Activated CD4-positive, alpha-beta T cell treated with anti-CD3 and anti-CD28 coated beads, Interleukin-2, amount 10 ng/mL, durations not matched to agents 7 days and 5 days (primary cell): ENCODE results near the gene OR2T27. TPM values are rescaled to one million over a fixed set of nuclear protein-coding genes. Genes with fewer than 3 reads are reported as not detected.
"Not testable (repeated sequence)": the region's sequence is repeated elsewhere in the genome, so short reads cannot be mapped to it uniquely, and the experiment has no call there.

ENCODE experiments used
- CTCF ChIA-PET: fragments of 350-600 bp; sonication (Branson Sonifier 250); formaldehyde crosslinking; loops from one replicate; lab custom pipeline; 2021; ENCODE audit warnings: antibody characterized with exemption; lab: Charles Lee
- POLR2A ChIA-PET: fragments of 350-600 bp; sonication (Branson Sonifier 250); formaldehyde crosslinking; loops from one replicate; lab custom pipeline; 2021; ENCODE audit warnings: antibody characterized with exemption; lab: Charles Lee
- DNase-seq: peaks from one replicate; pipeline ENCODE4 v3.0.0-alpha.2; 2020
- H3K27ac Mint-ChIP-seq: one replicate; pipeline ENCODE4 v1.8.0; 2021; ENCODE audit warnings: mild to moderate bottlenecking, moderate library complexity, mixed read lengths
- H3K27me3 Mint-ChIP-seq: one replicate; pipeline ENCODE4 v1.8.0; 2021; ENCODE audit warnings: mixed read lengths
- H3K36me3 Mint-ChIP-seq: one replicate; pipeline ENCODE4 v1.8.0; 2021; ENCODE audit warnings: low read depth, mixed read lengths
- H3K4me1 Mint-ChIP-seq: one replicate; pipeline ENCODE4 v1.8.0; 2021; ENCODE audit warnings: mixed read lengths
- H3K4me3 Mint-ChIP-seq: one replicate; pipeline ENCODE4 v1.8.0; 2021; ENCODE audit warnings: mild to moderate bottlenecking, moderate library complexity, mixed read lengths
- H3K9me3 Mint-ChIP-seq: one replicate; pipeline ENCODE4 v1.8.0; 2021; ENCODE audit warnings: mixed read lengths
- total RNA-seq, 2 experiments: library from RNA; stranded (reverse); gene quantifications; one replicate each; pipeline ENCODE4 v1.2.3, GENCODE V29; 2021

OR2T27 gene, protein sequence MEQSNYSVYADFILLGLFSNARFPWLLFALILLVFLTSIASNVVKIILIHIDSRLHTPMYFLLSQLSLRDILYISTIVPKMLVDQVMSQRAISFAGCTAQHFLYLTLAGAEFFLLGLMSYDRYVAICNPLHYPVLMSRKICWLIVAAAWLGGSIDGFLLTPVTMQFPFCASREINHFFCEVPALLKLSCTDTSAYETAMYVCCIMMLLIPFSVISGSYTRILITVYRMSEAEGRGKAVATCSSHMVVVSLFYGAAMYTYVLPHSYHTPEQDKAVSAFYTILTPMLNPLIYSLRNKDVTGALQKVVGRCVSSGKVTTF
- total RNA-seq, result not detected

DNA sequence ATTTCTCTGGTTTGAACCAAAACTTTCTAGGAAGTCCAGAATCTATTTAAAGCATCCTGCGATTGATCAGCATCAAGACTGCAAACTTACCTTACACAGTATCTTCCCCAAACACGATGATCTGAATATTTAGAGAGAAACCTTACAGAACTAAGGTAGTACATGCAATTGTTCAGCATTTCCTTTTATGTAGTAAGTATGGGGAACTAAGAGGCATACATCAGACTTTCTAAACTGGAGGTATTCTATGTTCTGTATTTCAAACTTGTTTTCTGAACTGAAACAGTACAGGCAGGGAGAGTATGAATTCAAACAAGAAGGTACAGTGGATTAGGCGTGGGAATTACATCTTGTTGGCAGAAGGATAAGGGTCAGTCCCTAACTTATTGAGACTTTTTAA lies at the start of gene OR2T27:
OR2T27 (minus strand) TSS at position 175 of the 400 bp plus-strand sequence. CDS start 4,644 bp downstream, outside the sequence.
- H3K9me3 Mint-ChIP-seq, H3K36me3 Mint-ChIP-seq, POLR2A ChIA-PET, CTCF ChIA-PET, H3K4me3 Mint-ChIP-seq, H3K27me3 Mint-ChIP-seq, H3K27ac Mint-ChIP-seq, H3K4me1 Mint-ChIP-seq, DNase-seq: not testable (repeated sequence)

DNA sequence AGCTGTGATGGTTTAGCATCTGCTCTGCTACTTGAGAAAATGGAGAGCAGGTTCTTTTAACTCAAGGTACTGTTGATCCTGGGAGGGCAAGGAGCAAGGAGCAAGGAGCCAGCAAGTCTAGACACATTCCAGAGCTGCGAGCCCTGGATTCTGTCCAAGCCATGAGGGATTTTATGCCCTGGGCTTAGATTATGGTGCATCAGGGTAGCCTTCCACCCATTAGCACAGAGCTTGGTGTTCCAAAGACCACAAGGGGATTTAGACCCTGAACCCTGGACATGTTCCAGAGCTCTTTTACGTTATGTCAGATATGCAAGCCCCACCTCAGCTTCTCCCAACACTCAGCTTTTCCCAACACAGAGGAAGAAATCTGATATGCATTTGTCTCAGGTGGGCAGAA lies 49.3 kb upstream of the OR2T27 start:
- H3K4me3 Mint-ChIP-seq, result no peak overlapping the region
- POLR2A ChIA-PET, result no interaction called here

DNA sequence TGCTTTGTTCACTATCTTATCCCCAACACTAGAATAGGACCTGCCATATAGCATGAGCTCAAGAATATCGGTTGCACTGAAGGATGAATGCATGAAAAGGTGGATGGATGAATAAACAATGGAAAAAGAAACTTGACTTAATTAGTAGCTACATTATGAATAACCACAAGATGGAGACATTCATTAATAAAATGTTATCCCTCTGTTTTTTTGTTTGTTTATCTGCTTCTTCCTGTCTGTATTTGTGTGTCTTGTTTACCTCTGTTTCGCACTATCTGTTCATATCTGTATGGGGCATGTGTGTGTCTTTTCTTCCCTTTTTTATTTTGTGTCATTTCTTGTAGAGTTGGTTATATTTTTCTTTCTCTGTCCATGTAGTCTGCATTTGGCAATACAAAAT lies 48.3 kb upstream of the OR2T27 start:
- ChIA-PET CTCF (no interaction called here), POLR2A (no interaction called here)
- no peaks in the 10 kb centered on the region for H3K36me3 Mint-ChIP-seq
- no peaks in the 10 kb centered on the region for H3K9me3 Mint-ChIP-seq
- H3K27me3 Mint-ChIP-seq, result peaks cover 4% of the 10 kb centered on the region
- DNase-seq, result no peak
- H3K27ac Mint-ChIP-seq, result no peak overlapping the region
- H3K4me1 Mint-ChIP-seq, result no peaks in the 10 kb centered on the region
- no peak overlapping the region for H3K4me3 Mint-ChIP-seq

More for the DNA sequence above, 49.3 kb upstream of the OR2T27 start:
- Mint-ChIP-seq H3K27me3 (peaks cover 4% of the 10 kb centered on the region), H3K36me3 (no peaks in the 10 kb centered on the region), H3K9me3 (no peaks in the 10 kb centered on the region), H3K27ac (no peak overlapping the region), H3K4me1 (no peaks in the 10 kb centered on the region)
- no peak for DNase-seq
- CTCF ChIA-PET, result interaction anchor here (1.4 kb wide), 1 partner anchor 102 kb away, joined by 4 read pairs; no protein-coding TSS in a partner anchor

DNA sequence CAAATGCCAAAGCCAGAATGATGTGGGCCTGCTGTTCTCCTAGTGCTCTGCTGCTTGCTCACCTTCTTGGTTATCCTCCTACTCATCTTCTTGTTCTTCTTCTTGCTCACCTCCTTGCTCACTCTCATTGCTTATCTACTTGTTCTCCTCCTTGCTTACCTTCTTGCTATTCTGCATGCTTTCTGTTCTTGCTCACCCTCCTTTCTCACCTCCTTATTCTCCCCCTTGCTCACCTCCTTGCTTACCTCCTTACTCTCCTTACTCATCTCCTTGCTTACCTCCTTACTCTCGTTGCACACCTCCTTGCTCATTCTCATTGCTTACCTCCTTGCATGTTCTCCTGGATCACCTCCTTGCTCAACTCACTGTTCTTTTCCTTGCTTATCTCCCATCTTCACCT lies 47.4 kb upstream of the OR2T27 start, which contains the start of gene OR14I1:
OR14I1 (minus strand) TSS at position 53 of the 400 bp plus-strand sequence.
- Mint-ChIP-seq H3K4me3 (no peak within 1 kb of the TSS), H3K4me1 (no peaks in the 10 kb centered on the region), H3K9me3 (no peaks in the 10 kb centered on the region), H3K36me3 (no peaks in the 10 kb centered on the region), H3K27ac (no peak within 1 kb of the TSS), H3K27me3 (peaks cover 4% of the 10 kb centered on the region)
- DNase-seq, result no peak
- CTCF ChIA-PET, result no interaction called here
- POLR2A ChIA-PET, result no interaction called here

DNA sequence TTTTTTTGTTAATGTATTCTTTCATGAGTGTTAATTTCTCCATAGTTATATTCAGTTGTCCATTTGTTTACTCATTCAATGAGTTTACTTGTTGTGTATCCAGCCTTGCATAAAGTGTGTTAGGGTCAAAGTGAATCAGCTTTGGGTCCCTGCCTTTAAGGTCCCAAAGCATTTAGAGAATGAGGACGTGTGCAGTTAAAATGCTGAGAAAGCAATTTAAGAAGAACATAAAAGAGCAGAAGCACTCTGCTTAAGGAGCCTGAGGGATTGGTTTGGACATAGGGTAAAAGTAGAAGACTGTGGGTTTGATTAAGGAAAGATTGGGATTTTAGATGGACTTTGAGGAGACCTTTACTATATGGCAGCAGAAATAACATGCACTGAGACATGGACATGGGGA lies 43.8 kb upstream of the OR2T27 start:
- Mint-ChIP-seq H3K9me3 (no peaks in the 10 kb centered on the region), H3K27me3 (peaks cover 6% of the 10 kb centered on the region), H3K4me3 (no peak overlapping the region), H3K27ac (no peak overlapping the region), H3K36me3 (no peaks in the 10 kb centered on the region), H3K4me1 (no peaks in the 10 kb centered on the region)
- no peak for DNase-seq
- CTCF ChIA-PET, result no interaction called here
- POLR2A ChIA-PET, result no interaction called here

DNA sequence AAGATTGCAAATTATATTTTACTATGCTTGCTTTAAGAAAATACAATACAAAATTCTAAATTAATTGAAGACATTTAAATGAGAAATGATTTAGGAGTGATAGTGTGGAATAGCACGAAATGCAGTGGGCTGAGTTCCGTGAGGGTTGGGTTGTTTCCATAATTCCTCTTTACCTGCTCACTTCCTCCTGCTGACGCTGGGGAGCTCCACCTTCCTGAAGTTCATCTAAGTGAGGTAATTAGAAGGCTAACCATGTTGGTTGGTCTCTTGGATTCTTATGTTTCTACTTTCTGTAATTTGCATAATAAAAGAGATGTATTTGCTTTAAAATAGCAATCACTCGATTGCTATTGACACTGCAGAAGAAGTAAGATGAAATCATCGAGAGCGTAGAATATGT lies 42.6 kb upstream of the OR2T27 start:
- no peak overlapping the region for H3K27ac Mint-ChIP-seq
- H3K4me3 Mint-ChIP-seq, result no peak overlapping the region
- POLR2A ChIA-PET, result no interaction called here
- peaks cover 6% of the 10 kb centered on the region for H3K27me3 Mint-ChIP-seq
- H3K4me1 Mint-ChIP-seq, result no peaks in the 10 kb centered on the region
- H3K36me3 Mint-ChIP-seq, result no peaks in the 10 kb centered on the region
- no peaks in the 10 kb centered on the region for H3K9me3 Mint-ChIP-seq
- DNase-seq, result no peak
- CTCF ChIA-PET, result no interaction called here

DNA sequence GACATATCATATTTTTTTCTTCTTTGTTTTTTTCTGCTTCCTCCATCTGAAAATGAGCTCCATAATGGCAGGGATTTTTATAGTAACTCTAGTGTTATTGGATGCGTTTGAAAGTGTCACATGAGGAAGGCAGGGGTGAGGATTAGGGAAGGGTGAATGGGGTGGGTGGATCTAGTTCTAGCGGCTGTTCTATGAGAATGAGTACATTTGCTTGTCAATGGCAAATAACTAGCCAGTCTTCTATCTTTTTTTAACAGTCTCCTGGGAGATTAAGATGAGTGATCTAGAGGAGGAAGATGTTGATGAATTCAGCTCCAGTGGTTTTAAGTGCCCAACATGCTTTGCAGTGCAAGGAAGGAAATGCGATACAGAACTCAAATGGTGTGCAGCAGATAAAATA lies 41.4 kb upstream of the OR2T27 start:
- peaks cover 4% of the 10 kb centered on the region for H3K9me3 Mint-ChIP-seq
- CTCF ChIA-PET, result no interaction called here
- no peak for DNase-seq
- no peaks in the 10 kb centered on the region for H3K36me3 Mint-ChIP-seq
- no peaks in the 10 kb centered on the region for H3K4me1 Mint-ChIP-seq
- POLR2A ChIA-PET, result no interaction called here
- H3K4me3 Mint-ChIP-seq, result no peak overlapping the region
- peaks cover 3% of the 10 kb centered on the region for H3K27me3 Mint-ChIP-seq
- H3K27ac Mint-ChIP-seq, result no peak overlapping the region

DNA sequence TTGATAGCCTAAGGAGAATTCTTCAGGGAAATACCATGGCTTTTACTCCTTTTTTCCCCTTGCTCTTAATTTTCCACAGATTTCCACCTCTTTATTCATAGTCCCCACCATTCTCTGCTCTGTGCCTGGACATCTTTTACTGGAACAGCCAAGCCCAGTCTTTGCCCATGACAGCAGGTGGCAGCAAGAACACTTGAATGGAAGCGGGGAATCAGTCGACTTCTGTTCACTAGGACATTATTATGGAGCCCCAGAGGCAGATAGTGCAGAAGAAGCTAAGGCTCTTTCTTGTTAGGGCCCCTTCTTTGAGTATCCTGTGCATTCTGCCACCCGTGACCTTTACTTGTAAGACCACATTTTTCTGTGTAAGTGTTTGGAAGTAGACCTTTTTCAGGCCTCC lies 40.9 kb upstream of the OR2T27 start:
- Mint-ChIP-seq H3K36me3 (no peaks in the 10 kb centered on the region), H3K9me3 (peaks cover 5% of the 10 kb centered on the region), H3K4me3 (no peak overlapping the region), H3K27ac (no peak overlapping the region), H3K4me1 (no peaks in the 10 kb centered on the region), H3K27me3 (peaks cover 2% of the 10 kb centered on the region)
- ChIA-PET POLR2A (no interaction called here), CTCF (no interaction called here)
- DNase-seq, result no peak

DNA sequence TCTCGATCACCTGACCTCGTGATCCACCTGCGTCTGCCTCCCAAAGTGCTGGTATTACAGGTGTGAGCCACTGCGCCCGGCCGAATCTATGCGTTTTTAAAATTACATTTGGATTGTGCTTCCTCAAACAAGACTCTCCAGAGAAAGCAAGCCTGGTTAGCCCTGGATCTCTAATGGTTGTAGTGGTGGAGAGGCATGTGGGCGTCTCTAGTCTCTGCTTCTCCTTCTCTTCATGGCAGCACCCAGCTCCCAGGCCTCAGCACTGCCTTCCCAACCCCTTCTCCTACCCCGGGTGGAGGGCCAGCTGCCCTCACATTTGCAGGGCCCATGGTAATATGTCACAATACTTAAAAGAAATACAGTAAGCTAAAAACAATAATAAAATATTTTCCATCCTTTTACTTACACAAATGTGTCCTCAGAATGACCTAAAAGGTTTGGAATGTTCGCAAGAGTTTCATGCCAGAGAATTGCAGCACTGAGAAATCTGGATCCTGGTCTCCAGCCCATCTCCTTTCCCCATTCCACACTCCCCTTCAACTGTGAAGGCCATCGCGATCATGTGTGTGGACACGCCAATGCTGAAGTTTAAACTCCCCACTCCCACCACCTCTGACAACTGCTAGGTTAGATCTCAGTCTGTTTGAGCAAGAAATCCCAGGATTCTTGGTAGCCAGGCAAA lies 40.3 kb upstream of the OR2T27 start:
- no peak for DNase-seq
- ChIA-PET CTCF (no interaction called here), POLR2A (no interaction called here)
- Mint-ChIP-seq H3K4me1 (no peaks in the 10 kb centered on the region), H3K27ac (no peak overlapping the region), H3K27me3 (peaks cover 2% of the 10 kb centered on the region), H3K4me3 (no peak overlapping the region), H3K36me3 (no peaks in the 10 kb centered on the region), H3K9me3 (peaks cover 6% of the 10 kb centered on the region)

DNA sequence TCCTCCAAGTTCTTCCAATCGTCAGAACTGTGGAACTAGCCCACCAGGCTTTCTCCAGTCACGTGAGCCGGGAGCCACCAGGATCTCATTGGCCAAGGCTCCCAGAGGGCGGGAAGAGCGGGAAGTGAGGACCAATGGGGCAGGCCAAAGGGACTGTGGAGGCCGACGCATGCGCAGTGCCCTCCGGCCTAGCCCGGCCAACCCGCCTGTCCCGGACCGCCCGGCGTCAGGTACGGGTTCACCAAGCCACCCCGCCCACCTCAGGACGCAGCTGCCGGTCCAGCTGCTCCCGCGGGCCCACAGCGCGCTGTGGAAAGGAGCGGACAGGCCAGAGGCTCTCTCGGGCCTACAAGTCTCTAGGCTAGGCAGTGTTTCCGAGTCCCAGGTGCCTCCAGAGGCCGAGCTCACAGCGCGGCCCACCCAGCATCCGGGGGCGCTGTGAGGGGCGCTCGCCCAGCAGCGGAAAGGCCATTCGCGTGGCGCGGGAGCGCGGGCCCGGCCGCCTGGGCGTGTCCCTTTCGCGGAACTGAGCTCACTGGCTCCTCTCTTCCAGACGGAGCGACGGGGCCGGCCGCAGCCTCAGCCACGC lies 36.3 kb upstream of the OR2T27 start:
- Mint-ChIP-seq H3K36me3 (no peaks in the 10 kb centered on the region), H3K4me1 (peaks cover 3% of the 10 kb centered on the region), H3K4me3 (no peak overlapping the region), H3K27me3 (peaks cover 2% of the 10 kb centered on the region), H3K9me3 (peaks cover 9% of the 10 kb centered on the region), H3K27ac (no peak overlapping the region)
- DNase-seq, result no peak
- CTCF ChIA-PET, result no interaction called here
- POLR2A ChIA-PET, result no interaction called here

DNA sequence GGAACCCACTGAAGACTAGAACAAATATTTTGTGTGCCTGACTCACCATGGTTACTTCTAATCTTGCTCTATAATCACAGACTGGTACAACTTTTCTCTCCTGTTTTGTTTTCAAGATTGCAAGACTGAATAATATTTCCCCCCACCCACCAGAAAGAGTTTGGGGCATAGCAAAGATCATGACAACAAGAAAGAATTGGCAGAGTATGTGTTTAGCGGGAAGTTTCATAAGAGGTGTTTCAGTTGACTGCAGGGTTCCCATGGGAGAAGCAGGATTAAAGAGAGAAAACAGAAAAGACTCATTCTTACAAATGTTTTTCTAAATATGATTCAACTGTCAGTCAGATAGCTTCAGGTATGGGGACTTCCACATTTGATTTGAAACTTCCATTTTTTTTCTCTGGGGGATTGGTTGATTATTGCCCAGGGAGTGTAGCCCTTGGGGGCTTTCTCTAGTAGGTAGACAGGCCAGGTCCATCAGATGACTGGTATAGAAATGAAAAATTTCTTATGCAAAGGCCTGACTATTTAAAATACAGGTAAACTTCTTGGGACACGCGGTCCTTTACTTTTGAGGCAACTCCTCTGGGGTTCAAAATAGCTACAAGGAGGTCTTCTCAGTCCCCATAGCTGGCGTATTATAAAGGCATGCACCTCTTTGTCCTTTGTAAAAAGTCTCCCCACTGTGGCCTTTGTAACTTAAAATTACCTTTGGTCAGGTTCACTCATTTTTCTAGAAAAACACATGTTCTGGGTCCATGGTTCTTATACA lies 33.4 kb upstream of the OR2T27 start:
- ChIA-PET POLR2A (no interaction called here), CTCF (no interaction called here)
- H3K27ac Mint-ChIP-seq, result no peak overlapping the region
- DNase-seq, result no peak
- no peaks in the 10 kb centered on the region for H3K27me3 Mint-ChIP-seq
- H3K4me1 Mint-ChIP-seq, result peaks cover 3% of the 10 kb centered on the region
- no peaks in the 10 kb centered on the region for H3K36me3 Mint-ChIP-seq
- H3K4me3 Mint-ChIP-seq, result no peak overlapping the region
- H3K9me3 Mint-ChIP-seq, result peaks cover 9% of the 10 kb centered on the region

DNA sequence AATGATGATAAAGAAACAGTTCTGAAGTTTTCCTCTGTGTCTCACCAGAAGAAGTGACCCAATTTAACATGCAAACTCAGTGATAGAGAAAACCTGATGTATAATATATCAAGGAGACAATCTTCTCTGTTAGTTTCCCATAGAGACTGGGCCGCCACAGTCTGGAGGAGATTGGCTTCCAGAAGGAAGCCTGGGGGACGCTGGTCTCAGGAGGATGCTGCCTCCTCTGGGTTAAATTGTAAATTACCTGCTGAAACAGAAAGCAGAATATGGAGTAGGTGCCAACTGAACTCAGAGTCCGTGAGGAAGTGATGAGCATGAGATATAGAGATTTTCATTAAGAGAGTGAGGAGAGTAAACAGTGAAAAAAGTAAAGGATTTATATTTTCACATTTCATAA lies 31.5 kb upstream of the OR2T27 start:
- H3K9me3 Mint-ChIP-seq, result peaks cover 5% of the 10 kb centered on the region
- H3K27ac Mint-ChIP-seq, result no peak overlapping the region
- peak; percentile 27 for DNase-seq
- H3K27me3 Mint-ChIP-seq, result no peaks in the 10 kb centered on the region
- H3K36me3 Mint-ChIP-seq, result no peaks in the 10 kb centered on the region
- H3K4me3 Mint-ChIP-seq, result no peak overlapping the region
- CTCF ChIA-PET, result no interaction called here
- POLR2A ChIA-PET, result no interaction called here
- H3K4me1 Mint-ChIP-seq, result peaks cover 3% of the 10 kb centered on the region

DNA sequence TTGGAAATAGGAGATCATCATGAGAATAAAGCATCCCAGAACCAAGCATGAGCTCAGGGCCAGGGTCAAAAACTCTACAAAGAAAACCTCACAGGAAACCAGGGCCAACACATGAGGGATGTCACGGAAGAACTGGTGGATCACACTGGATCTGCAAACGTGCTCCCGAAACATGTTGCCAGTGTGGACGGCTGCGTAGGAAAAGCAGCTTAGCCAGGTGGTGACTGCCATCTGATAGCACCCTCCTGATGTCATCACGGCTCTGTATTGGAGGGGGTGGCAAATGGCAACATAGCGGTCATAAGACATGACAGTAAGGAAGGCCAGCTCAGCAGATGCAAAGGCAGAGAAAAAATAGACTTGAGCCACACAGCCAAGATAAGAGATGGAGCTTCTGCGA lies 26.3 kb upstream of the OR2T27 start:
- no peaks in the 10 kb centered on the region for H3K36me3 Mint-ChIP-seq
- POLR2A ChIA-PET, result no interaction called here
- H3K27ac Mint-ChIP-seq, result no peak overlapping the region
- H3K4me3 Mint-ChIP-seq, result no peak overlapping the region
- H3K27me3 Mint-ChIP-seq, result no peaks in the 10 kb centered on the region
- H3K9me3 Mint-ChIP-seq, result peaks cover 2% of the 10 kb centered on the region
- H3K4me1 Mint-ChIP-seq, result no peaks in the 10 kb centered on the region
- no peak for DNase-seq
- CTCF ChIA-PET, result no interaction called here
